AG04450 (cell line): ENCODE results near the gene PER2. TPM values are rescaled to one million over a fixed set of nuclear protein-coding genes. Genes with fewer than 3 reads are reported as not detected.

ENCODE experiments used
- CTCF ChIA-PET: fragments of 300-600, 350-600 bp; formaldehyde crosslinking; extraction: SDS; loops from one replicate; lab custom pipeline; 2022; ENCODE audit warnings: antibody characterized with exemption, inconsistent platforms; lab: Charles Lee
- POLR2A ChIA-PET: fragments of 350-600 bp; formaldehyde crosslinking; extraction: SDS; loops from one replicate; lab custom pipeline; 2021; ENCODE audit warnings: antibody characterized with exemption, inconsistent platforms; lab: Yijun Ruan, JAX
- DNase-seq: peaks from one replicate; pipeline ENCODE4 v3.0.0-alpha.2; 2011; ENCODE audit warnings: low read depth, low spot score
- H3K27ac ChIP-seq: one replicate; pipeline ENCODE4 v1.5.1; 2012; ENCODE audit warnings: low read depth, low read length, control low read depth
- H3K27me3 ChIP-seq: one replicate; pipeline ENCODE4 v1.6.0; 2012; ENCODE audit warnings: low read length; ENCODE audit not compliant: control insufficient read depth, insufficient read depth
- H3K4me3 ChIP-seq: 2 replicates; pipeline ENCODE4 v1.5.1; 2011; ENCODE audit warnings: mild to moderate bottlenecking, low read depth, low read length, control low read depth
- H3K9me3 ChIP-seq: 2 replicates; pipeline ENCODE4 v1.5.1; 2012; ENCODE audit warnings: low read length; ENCODE audit not compliant: control insufficient read depth, insufficient read depth
- CTCF ChIP-seq: IDR thresholded peaks from 2 replicates; pipeline ENCODE4 v1.5.1; 2011; ENCODE audit warnings: low read depth, low read length, control low read depth, inconsistent platforms
- polyA plus RNA-seq: library from polyadenylated mRNA; depleted of rRNA; stranded (reverse); fragments of >200 nt; gene quantifications from 2 replicates; pipeline ENCODE4 v1.2.3, GENCODE V29; 2011

PER2 gene
- polyA plus RNA-seq, 1 experiment, result 1.9 TPM

DNA sequence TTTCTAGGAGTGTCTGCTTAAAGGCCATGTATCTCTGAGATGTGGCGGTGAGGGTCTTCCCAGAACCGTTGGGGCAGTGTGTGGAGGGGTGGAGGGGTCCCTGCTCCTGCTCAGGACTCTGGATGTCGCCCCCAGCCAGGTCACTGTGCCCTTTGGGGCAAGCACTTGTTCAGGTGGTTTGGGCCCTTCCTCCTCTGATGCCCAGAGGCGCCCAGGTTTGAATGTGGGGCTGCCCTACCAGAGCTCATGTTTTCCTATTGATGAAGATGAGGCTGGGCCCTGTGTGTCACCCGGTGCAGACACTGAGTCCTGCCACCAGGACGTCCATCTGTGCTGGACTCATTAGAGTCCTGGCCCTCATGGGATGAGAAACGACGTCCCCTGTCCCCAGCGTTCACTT is 14.3 kb upstream of the PER2 start:
- no peak for DNase-seq
- Histone ChIP-seq H3K27me3 (peaks cover 22% of the 10 kb centered on the region), H3K4me3 (no peak overlapping the region), H3K9me3 (no peaks in the 10 kb centered on the region), H3K27ac (no peak overlapping the region)
- CTCF ChIA-PET, result interaction anchor here (1.5 kb wide), 1 partner anchor 12 kb away, joined by 3 read pairs; no protein-coding TSS in a partner anchor
- POLR2A ChIA-PET, result no interaction called here
- TF ChIP-seq CTCF, result no peak

- ChIA-PET POLR2A (no interaction called here), CTCF (interaction anchor here (1.5 kb wide), 1 partner anchor 12 kb away, joined by 3 read pairs; no protein-coding TSS in a partner anchor)
- Histone ChIP-seq H3K4me3 (no peak overlapping the region), H3K27ac (no peak overlapping the region), H3K9me3 (no peaks in the 10 kb centered on the region), H3K27me3 (peaks cover 27% of the 10 kb centered on the region)
- no peak for TF ChIP-seq CTCF
- DNase-seq, result no peak
Measured at GRCh38 chr2:238302087-238302486, 13.7 kb upstream of the PER2 start.

- POLR2A ChIA-PET, result no interaction called here
- Histone ChIP-seq H3K27me3 (peaks cover 33% of the 10 kb centered on the region), H3K27ac (no peak overlapping the region), H3K4me3 (no peak overlapping the region), H3K9me3 (no peaks in the 10 kb centered on the region)
- CTCF ChIA-PET, result no interaction called here
- TF ChIP-seq CTCF, result no peak
- DNase-seq, result no peak
Measured at GRCh38 chr2:238299803-238300202, 11.4 kb upstream of the PER2 start.

DNA sequence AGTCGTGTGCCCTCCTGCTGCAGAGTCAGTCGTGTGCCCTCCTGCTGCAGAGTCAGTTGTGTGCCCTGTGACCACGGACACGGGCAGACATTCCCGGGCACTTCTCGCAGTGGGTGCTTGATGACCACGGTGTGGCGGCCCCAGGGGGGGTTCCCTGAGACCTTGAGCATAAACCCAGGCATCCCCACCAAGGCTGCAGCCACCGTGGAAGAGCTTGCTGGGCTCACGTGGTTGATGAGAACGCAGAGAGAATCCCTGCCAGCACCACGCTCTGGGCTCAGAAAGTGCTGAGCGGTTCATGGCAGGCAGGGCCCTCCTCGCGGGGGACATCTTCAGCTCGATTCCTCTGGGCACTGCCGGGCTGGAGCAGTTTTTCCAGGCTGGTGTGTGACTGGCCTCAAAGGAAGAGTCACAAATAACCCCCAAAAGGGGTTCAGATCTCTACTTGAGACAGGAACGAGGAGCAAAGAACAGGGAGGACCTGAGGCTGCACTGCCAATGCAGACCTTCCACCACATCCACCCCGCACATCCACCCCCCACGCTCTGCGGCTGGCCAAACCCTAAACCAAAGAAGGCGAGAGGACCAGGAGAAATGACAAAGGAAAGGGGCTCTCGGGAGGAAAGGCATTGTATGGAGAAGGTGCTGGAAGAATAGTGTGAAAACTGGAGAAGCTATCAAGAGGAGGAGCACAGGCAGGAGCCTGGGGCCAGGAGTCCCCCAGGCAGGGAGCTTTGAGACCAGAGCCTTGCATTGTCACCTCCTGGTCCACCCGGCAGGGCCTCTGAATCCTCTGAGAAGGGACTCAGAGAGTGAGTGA is 8.4 kb upstream of the PER2 start:
- CTCF ChIA-PET, result no interaction called here
- Histone ChIP-seq H3K9me3 (no peaks in the 10 kb centered on the region), H3K27ac (no peak overlapping the region), H3K4me3 (no peak overlapping the region), H3K27me3 (peaks cover 39% of the 10 kb centered on the region)
- POLR2A ChIA-PET, result no interaction called here
- no peak for DNase-seq
- no peak for TF ChIP-seq CTCF
